WTC11 (cell line): ENCODE results near the gene TYMS.

Experiments used
- CBFB ChIP-seq: sonication (generic); formaldehyde crosslinking; IDR thresholded peaks from 2 replicates; pipeline ENCODE4 v1.8.1; 2022; ENCODE audit warnings: mild to moderate bottlenecking, low read depth, missing genetic modification reagents
- CTCF ChIP-seq: fragments of 200-600 bp; IDR thresholded peaks from 2 replicates; pipeline ENCODE4 v1.8.0; 2022; ENCODE audit warnings: antibody characterized with exemption
- EMX1 ChIP-seq: fragments of 250-450 bp; sonication (Bioruptor Pico); IDR thresholded peaks from 2 replicates; pipeline ENCODE4 v1.8.0; 2021; ENCODE audit warnings: mild to moderate bottlenecking
- ESRRA ChIP-seq: sonication (generic); formaldehyde crosslinking; IDR thresholded peaks from 2 replicates; pipeline ENCODE4 v1.8.1; 2022; ENCODE audit warnings: mild to moderate bottlenecking, missing genetic modification reagents, borderline replicate concordance
- GRHL2 ChIP-seq: fragments of 250-450 bp; sonication (Bioruptor Pico); IDR thresholded peaks from 2 replicates; pipeline ENCODE4 v1.8.0; 2022; ENCODE audit warnings: mild to moderate bottlenecking, moderate library complexity; ENCODE audit not compliant: insufficient replicate concordance, severe bottlenecking
- JUN ChIP-seq: sonication (generic); formaldehyde crosslinking; IDR thresholded peaks from 2 replicates; pipeline ENCODE4 v1.8.0; 2023; ENCODE audit warnings: mild to moderate bottlenecking, missing genetic modification reagents
- NFATC4 ChIP-seq: fragments of 250-450 bp; sonication (Bioruptor Pico); IDR thresholded peaks from 2 replicates; pipeline ENCODE4 v1.9.0; 2021; ENCODE audit warnings: mild to moderate bottlenecking
- NR2C2 ChIP-seq: sonication (generic); formaldehyde crosslinking; IDR thresholded peaks from 2 replicates; pipeline ENCODE4 v1.8.0; 2022; ENCODE audit warnings: mild to moderate bottlenecking, missing genetic modification reagents
- SP1 ChIP-seq: sonication (generic); formaldehyde crosslinking; conservative IDR thresholded peaks from 2 replicates; pipeline ENCODE4 v1.8.1; 2022; ENCODE audit warnings: missing genetic modification reagents
- ZNF121 ChIP-seq: sonication (generic); formaldehyde crosslinking; IDR thresholded peaks from 2 replicates; pipeline ENCODE4 v1.8.0; 2023; ENCODE audit warnings: missing genetic modification reagents
- ZNF138 ChIP-seq: sonication (generic); formaldehyde crosslinking; conservative IDR thresholded peaks from 2 replicates; pipeline ENCODE4 v1.8.1; 2022; ENCODE audit warnings: mild to moderate bottlenecking, moderate library complexity, missing genetic modification reagents
- ZNF263 ChIP-seq: sonication (generic); formaldehyde crosslinking; IDR thresholded peaks from 2 replicates; pipeline ENCODE4 v1.8.1; 2022; ENCODE audit warnings: low read depth, mild to moderate bottlenecking, moderate library complexity, missing genetic modification reagents
- TF ChIP-seq, protein P1 (sequence below): sonication (generic); formaldehyde crosslinking; IDR thresholded peaks from 2 replicates; pipeline ENCODE4 v1.8.0; 2022; ENCODE audit warnings: mild to moderate bottlenecking, missing genetic modification reagents

- no peak for TF ChIP-seq NR2C2
- TF ChIP-seq ZNF263 (CRISPR knock-in tag), result no peak
- TF ChIP-seq CTCF, result no peak
- no peak for TF ChIP-seq JUN
- no peak for TF ChIP-seq ESRRA (CRISPR knock-in tag)
- TF ChIP-seq SP1 (CRISPR knock-in tag), result no peak
- no peak for TF ChIP-seq ZNF121 (CRISPR knock-in tag)
- TF ChIP-seq NFATC4 (CRISPR knock-in tag), result no peak
- TF ChIP-seq EMX1, result no peak
- TF ChIP-seq CBFB (CRISPR knock-in tag), result no peak
- TF ChIP-seq GRHL2 (CRISPR knock-in tag), result no peak
- TF ChIP-seq ZNF138 (CRISPR knock-in tag), result no peak
- TF ChIP-seq, protein P1, sequence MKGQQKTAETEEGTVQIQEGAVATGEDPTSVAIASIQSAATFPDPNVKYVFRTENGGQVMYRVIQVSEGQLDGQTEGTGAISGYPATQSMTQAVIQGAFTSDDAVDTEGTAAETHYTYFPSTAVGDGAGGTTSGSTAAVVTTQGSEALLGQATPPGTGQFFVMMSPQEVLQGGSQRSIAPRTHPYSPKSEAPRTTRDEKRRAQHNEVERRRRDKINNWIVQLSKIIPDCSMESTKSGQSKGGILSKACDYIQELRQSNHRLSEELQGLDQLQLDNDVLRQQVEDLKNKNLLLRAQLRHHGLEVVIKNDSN (CRISPR knock-in tag), result no peak
Measured at GRCh38 chr18:682833-683232, 25.4 kb downstream of the TYMS start.
